Neural cell (in vitro differentiated cells): Measurements from ENCODE around the gene UGT3A1.

Experiments used
- EZH2 ChIP-seq: fragments of 200-600, 300-800 bp; shearing (Covaris generic), sonication (generic); IDR thresholded peaks from 2 replicates; pipeline ENCODE4 v1.6.1; 2014; ENCODE audit warnings: antibody characterized with exemption, low read length, borderline replicate concordance, mild to moderate bottlenecking; ENCODE audit not compliant: insufficient read depth, poor library complexity, severe bottlenecking
- MXI1 ChIP-seq: fragments of 450-650 bp; conservative IDR thresholded peaks from 2 replicates; pipeline ENCODE4 v1.6.1; 2014; ENCODE audit warnings: antibody characterized with exemption, mild to moderate bottlenecking; ENCODE audit not compliant: poor library complexity, severe bottlenecking
- POLR2AphosphoS5 ChIP-seq: IDR thresholded peaks from 2 replicates; pipeline ENCODE4 v1.6.1; 2012
- TF ChIP-seq, protein P1 (sequence below): fragments of 450-650 bp; IDR thresholded peaks from 2 replicates; pipeline ENCODE4 v1.5.1; 2014; ENCODE audit warnings: antibody characterized with exemption, mild to moderate bottlenecking, moderate library complexity; ENCODE audit not compliant: poor library complexity, severe bottlenecking
- TF ChIP-seq, protein P2 (sequence below): IDR thresholded peaks from 2 replicates; pipeline ENCODE4 v1.6.1; 2012; ENCODE audit warnings: borderline replicate concordance

DNA sequence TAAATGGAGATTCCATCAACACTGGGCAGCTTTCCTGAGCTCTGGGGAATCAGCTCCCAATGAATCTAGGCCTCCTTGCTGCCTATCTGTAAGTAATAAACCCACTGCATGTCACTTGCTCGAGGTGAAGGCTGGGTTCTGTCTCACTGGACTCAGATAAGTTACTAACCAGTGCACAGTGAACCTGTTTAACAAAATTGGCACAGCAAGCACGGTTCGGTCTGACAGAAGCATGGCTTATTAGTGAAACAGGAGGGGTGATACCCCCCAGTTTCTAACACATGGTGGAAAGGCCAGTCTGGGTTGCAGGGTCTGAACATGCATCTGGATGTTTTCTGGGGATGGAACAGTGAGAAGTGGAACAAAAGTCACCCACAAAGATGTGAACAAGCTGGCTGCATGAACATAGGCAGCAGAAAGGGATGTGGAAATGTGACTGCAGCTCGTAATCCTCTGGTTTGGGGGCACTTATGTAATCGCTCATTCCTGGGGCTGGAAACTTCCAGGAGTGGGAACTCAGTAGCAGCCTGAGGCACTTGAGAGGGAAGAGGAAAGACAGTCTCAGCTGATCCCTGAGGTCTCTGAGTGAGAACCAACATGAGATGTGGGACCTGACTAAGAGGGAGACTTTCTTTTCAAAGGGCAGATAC is 37.8 kb upstream of the UGT3A1 start:
- TF ChIP-seq, protein P1, sequence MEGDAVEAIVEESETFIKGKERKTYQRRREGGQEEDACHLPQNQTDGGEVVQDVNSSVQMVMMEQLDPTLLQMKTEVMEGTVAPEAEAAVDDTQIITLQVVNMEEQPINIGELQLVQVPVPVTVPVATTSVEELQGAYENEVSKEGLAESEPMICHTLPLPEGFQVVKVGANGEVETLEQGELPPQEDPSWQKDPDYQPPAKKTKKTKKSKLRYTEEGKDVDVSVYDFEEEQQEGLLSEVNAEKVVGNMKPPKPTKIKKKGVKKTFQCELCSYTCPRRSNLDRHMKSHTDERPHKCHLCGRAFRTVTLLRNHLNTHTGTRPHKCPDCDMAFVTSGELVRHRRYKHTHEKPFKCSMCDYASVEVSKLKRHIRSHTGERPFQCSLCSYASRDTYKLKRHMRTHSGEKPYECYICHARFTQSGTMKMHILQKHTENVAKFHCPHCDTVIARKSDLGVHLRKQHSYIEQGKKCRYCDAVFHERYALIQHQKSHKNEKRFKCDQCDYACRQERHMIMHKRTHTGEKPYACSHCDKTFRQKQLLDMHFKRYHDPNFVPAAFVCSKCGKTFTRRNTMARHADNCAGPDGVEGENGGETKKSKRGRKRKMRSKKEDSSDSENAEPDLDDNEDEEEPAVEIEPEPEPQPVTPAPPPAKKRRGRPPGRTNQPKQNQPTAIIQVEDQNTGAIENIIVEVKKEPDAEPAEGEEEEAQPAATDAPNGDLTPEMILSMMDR: no peak
- no peak for TF ChIP-seq EZH2
- TF ChIP-seq, protein P2, sequence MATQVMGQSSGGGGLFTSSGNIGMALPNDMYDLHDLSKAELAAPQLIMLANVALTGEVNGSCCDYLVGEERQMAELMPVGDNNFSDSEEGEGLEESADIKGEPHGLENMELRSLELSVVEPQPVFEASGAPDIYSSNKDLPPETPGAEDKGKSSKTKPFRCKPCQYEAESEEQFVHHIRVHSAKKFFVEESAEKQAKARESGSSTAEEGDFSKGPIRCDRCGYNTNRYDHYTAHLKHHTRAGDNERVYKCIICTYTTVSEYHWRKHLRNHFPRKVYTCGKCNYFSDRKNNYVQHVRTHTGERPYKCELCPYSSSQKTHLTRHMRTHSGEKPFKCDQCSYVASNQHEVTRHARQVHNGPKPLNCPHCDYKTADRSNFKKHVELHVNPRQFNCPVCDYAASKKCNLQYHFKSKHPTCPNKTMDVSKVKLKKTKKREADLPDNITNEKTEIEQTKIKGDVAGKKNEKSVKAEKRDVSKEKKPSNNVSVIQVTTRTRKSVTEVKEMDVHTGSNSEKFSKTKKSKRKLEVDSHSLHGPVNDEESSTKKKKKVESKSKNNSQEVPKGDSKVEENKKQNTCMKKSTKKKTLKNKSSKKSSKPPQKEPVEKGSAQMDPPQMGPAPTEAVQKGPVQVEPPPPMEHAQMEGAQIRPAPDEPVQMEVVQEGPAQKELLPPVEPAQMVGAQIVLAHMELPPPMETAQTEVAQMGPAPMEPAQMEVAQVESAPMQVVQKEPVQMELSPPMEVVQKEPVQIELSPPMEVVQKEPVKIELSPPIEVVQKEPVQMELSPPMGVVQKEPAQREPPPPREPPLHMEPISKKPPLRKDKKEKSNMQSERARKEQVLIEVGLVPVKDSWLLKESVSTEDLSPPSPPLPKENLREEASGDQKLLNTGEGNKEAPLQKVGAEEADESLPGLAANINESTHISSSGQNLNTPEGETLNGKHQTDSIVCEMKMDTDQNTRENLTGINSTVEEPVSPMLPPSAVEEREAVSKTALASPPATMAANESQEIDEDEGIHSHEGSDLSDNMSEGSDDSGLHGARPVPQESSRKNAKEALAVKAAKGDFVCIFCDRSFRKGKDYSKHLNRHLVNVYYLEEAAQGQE: no peak
- no peak for TF ChIP-seq POLR2AphosphoS5
- no peak for TF ChIP-seq MXI1
